Stimulated activated CD4-positive, alpha-beta T cell treated with anti-CD3 and anti-CD28 coated beads, Interleukin-4, amount 100 ng/mL, for 48 hours (primary cell): ENCODE data around the gene CDRT4.

Experiments
- DNase-seq, 2 donors: peaks; one replicate each; pipeline ENCODE4 v3.0.0-alpha.2; 2020; ENCODE audit warnings: low read depth in 2 of 2

The CDRT4 gene

DNA sequence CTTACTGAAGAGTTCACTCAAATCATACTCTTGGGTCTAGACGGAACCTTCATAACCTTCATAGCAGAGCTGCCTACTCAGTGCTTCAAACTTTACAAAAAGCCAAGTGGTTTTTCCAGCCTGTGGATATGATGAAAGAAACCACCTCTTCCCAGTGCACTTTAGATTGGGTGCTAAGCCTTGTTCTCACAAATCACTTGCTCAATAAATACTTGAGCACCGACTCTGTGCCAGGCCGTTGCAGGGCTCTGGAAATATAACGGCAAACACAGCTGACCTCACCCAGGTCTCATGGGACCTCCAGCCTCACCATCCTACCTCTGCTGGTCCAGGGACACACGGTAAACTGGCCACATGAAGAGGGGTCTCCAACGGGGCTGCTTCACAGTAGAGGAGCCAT, 35.7 kb downstream of the CDRT4 start:
- DNase-seq = no peak

DNA sequence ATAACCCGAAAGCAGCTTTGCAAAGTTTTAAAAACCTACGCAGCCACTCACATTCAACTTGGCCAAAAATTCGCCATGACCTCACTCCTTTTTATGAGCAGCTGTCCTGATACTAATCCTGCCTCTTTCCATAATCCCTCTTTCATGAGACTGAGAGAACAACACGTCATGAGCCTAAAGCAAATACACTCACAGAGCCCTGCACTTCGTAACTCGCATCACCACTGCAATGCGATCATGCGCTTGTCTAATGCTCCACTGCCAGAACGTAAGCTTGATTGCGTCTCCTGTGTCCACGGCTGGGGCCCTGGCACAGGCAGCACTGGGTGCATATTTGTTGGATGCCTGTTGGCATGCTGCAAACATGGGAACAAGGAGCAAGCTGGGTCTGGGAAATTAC, 36.2 kb downstream of the CDRT4 start:
- DNase-seq = no peak

DNA sequence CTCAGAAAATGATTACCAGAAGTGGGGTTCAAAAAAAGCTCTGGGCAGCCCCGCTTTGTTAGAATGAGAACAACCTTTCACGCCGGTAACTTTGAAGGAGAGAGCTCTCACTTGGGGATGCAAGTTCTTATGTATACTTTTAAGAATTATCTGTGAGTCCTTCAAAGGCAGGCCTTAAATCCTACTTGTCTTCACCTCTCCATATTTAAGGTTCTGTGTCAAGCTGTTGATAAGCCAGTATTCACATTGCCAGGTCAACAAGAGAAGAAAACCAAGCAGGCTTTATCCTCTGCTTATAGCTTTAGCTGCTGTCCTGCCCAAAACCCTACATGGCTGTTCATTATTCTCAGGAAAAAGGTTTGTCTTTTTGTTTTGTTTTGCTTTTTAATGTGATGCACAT, 42.9 kb downstream of the CDRT4 start:
- DNase-seq = no peak

DNA sequence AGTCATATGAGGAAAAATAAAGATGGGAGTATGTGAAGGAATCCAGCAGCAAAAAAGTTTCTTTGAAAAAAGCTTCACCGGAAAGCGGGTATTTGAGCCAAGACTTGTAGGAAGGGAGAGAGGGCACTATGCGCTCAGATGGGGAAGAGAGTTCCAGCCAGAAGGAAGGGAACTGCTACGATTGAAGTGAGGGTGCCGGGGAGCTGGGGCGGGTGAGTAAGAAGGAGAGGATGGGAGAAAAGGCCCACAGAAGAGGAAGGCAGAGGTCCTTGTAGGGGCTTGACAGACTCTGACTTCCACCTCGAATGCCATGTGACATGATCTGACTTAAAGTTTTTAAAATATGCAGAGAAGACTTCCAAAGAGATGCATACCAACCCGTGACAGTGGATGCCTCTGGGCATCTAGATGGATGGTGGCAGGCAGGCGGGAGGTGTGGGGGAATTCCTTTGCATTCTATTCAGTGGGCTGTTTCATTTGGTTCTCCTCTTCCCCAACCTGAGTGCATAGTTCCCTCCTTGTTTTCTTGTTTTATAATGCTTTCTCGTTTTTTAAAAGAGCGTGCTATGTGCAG, 44.9 kb downstream of the CDRT4 start:
- DNase-seq = no peak

DNA sequence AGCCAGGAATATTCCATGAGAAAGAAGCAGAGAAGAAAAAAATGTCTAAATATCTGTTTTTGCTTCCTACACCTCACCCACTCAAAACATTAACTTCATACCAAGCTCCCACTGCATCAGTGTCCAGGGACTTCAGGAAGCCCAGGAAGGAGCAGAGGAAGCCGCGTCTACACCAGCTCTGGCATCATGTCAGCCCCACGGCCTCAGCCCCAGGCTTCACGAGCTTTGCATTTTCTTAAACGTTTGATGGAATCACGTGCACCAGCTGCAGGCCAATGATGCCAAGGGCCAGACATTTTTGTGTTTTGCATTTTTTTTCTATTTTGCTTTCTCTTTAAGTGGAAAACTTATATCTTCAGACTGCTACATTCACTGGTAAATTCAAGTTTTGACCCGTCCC, 48.6 kb downstream of the CDRT4 start:
- no peak for DNase-seq

DNA sequence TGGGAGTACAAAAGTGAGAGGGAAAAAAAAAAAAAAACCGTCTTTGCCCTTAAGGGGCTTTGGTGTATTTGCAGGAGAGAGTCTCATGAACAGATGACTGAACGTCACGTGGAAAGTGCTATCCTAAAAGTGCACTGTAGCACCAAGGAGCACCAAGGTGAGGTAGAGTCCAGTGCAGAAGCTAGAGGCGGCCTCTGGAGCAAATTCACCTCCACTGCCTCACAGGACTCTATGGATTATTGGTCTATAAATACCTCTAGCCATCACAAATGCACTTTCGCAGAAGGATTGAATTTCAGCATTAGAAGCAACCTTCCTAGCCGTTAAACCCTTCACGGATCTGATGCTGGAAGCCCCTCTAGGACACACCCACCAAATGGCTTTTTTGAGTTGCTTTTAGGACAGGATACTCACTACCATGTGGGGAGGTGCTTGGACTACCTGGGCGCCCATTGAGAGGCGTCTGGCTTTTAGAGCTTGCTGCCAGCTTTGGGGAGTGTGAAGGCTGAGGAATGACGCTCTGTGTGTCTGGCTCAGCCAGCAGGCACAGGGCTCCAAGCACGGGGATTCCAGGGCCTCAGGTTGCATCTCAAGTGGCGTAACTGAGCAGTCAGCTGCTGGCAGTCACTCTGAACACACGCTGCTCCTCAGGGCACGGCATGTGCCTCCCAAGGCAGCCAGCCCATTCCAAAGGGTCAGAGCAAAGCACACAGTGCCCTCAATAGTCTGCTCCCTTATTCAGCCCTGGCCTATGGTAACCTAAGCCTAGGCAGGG, 52.7 kb downstream of the CDRT4 start:
- DNase-seq = no peak

DNA sequence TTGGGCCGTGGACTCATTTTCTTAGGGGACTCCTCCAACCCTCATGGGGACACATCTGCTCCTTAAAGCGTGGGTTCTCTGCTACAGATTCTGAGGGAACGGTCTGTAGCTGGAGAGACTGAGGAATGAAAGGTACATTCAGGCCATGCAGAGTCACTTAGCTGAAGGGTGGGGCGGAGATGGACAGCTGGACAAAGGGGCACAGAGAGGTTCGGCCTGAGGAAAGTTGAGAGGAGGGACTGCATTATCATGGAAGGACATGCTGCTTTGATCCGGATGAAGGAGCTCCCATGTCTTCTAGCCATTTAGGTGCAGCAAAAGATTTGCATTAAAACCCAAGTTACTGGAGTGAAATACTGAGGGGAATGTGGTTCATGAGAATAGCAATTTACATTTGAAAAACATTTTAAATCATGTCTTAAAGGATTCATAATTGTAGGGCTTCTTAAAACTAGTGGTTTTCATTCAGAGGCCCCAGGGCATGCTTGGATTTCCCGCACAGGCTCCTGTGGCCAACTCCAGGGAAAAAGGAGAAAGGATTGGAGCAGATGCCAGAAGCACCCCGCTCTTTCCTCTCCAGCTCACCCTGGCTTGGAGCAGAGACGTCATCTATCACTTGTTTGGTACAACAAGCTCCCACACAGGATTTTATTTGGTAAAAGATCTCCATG, 54.2 kb downstream of the CDRT4 start:
- DNase-seq = no peak

DNA sequence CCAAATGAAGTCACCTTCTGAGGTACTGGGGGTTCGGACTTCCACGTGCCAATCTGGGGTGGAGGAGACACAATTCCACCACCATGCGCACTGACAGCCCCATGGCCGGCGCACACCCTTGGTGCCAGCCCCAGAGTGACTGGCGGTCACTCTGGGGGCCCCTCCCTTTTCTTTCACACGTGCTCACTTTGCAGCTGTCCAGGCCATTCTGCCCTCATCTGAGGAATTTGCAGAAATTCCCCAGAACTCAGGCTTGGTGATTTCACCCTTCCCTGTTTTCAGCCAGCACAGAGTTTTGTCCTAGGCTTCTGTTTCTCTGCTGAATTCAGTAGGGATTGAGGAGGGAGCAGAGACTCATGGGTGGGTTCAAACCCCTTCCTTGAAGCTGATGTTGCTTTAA, 54.8 kb downstream of the CDRT4 start:
- no peak for DNase-seq

DNA sequence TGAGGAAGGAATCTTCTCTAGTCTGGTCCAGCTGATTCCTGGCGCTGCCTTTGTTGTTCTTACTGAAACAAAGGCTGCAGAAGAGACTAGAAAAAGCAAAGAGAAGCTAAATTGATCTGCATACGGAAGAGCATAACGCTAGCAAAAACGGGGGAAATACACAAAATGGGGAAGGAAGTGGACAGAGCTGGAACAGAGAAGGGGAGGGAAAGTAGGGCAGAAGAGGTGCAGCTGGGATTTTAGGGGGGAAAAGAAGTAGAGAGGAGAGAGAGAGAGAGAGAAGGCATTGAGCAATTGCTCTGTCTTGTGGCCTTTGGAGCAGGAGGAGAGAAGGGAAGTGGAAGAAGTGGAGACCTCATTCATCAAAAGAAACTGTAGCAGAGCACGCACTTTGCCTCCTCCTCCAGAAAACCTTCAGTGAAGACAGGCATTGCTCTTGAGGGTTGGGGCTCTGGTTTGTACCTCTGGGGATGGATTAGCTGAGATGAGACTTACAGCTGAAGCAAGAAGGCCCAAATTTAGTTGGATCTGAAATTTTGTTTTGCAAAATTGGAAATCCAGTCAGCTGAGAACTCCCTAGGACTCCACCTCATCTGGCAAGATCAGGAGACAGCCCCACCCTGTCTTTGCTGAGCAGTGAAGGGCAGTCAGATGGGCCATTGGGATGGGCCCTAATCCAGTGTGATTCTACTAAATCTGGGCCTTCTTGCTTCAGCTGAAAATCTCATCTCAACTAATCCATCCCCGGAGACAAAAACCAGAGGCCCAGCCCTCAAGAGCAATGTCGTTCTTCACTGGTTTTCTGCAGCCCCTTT, 55.8 kb downstream of the CDRT4 start:
- DNase-seq = no peak

DNA sequence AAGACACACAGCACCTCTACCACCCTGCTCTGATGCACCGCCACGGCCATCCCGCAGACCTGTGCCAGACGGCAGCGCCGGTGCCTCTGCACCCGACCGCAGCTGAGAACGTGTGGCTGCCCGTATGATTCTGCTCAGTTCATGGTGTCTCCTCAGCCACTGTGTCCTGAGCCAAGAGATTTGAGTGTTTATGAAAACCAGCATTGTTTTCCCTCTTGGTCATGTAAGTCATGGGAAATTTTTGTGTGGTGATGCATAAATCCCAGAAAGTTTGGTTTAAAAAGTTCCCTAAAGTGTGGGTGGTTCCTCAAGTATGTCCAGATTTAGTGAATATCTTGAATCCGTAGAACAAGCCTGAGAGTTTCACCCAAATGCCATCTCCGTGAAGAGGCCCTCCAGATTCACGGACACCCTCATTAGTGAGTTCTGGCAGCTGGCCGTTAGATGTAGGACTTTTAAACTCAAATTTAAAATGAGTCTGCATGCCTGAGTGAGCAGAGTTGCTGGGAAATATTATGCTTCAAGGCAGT, 57.6 kb downstream of the CDRT4 start:
- DNase-seq = no peak

DNA sequence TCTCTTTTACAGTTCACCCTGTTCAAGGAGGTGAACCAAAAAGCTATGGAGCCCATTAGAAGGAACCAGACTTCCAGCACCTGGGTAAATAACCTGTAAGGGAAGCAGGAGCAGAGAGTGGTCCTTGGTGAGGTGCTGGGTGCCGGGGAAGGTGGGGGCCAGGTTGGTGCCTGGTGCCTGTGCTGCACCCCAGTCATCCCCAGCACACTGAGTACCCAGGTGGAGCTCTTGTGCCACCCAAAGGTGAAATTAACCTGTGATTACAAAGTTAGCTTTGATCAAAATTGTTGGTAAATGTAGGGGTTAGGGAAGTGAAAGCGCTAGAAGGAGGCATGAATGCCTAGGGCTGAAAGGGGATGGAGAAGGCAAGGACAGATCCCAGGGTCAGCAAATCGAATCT, 58.6 kb downstream of the CDRT4 start:
- DNase-seq = no peak

DNA sequence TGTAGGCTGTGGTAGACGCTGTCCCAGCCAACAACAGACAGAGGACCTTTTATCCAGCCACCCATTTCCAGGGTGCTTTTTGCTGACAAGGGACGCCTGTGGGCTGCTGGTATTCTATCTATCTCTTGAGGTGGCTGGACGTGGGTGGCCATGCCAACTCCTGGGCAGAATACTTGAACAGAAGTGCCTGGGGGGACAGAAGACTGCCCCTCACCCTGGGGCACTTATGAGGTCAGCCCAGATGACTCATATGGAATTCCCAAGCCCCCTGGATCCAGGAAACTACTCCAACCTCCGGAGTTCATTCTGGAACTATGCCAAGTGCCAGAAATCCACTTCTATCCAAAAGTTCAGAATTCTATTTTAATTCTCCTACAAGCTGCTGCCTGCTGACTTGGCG, 61.3 kb downstream of the CDRT4 start:
- no peak for DNase-seq

DNA sequence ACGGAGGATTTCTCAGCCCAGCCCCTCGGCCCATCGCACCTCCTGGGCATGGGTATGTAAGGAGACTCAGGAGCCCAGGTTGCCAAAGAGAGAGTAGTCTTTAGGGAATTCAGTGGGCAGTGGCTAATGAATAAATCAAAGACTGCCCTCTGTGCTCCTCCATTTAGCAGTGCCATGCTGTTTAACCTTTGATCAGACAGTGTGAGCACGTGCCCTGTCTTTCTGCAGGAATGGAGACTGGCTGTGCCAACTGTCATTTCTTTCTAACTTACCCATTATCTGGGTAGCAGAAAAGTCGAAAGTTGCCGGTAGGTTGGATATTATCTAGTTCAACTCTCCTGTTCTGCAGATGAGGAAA, 62.4 kb downstream of the CDRT4 start:
- no peak for DNase-seq

DNA sequence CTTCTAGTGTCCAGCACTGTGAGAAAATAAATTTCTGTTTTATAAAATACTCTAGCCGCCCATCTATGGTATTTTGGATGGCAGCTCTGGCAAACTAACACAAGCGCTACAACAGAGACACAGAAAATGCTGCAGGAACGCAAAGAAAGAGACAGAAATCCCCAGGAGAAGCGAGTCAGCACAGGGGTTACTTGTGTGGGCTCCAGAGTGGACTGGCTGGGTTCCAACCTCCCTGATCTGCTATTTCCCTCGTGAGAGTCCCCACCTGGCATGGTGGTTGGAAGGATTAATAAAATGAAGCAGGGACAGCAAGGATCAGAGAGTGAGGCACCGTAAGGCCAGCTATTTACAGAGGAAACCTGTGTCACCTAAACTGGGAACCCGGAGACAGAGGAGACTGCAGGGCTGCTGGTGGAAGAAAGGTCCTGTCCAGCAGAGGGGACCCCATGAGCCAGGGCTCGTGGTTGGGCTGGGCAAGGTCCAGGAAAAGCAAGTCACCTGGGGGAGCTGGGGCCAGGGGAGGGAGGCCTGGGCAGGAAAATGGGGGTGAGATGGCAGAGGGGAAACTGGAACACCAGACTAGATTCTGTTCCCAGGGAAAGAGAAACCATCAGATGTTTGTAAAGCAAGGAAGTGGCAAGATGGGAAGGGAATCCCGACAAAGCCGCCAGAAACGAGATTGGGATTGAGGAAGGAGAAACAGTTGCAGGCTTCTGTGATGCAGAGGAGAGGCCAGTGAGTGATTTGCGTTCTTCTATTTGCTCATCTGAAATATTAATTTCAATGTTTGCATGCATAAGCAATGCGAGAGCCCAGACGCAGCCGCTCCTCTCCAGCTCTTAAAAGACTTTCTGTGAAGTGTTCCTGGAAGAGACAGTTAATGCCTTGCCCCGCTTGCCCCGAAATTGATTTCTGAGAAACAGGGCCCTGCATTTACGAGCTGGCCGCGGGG, 63.0 kb downstream of the CDRT4 start:
- no peak for DNase-seq

DNA sequence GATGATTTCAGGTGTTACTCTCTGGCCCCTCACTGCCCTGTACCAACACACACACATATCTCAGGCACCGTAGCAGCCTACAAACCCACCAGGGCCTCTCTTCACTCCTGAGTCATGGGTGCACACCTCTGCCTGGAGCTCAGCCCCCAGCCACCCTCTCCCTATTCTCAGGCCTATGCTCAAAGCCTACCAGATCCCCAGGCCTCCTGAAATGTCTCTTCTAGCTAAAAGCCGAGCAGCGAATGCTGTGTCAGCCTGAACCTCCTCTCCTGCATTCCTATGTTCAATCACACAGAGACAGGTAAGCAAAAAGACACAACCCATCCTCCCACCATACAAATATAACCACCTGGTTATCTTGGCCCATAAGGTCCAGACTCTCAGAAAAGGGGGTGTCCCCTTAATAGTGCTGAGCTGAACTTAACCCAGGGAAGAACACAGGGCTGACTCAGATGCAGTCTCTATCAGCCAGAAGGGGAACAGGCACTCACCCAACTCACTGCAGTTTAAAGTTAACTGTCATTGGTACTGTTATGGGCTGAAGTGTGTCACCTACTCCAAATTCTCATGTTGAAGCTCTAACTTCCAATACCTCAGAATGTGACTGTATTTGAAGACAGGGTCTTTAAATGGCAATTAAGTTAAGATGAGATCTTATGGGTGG, 64.0 kb downstream of the CDRT4 start:
- DNase-seq = no peak

DNA sequence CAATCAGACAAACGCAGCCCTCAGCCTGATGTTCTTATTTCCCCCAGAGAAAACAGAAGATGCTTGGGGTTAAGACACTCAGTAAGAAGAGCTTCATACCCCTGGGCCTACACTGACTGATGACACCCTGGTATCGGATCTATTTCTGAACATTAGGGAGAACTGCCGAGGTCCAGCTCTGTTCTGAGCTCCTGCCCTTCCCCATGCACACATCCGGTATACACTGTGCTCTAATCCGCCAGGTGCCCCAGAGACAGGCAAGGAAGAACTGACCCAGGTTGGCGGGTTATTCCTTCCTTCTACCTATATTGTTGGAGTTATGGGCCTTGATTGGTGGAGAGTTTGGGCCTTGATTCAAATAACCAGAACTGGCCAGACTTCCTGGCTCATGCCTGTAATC, 68.0 kb downstream of the CDRT4 start:
- no peak for DNase-seq

DNA sequence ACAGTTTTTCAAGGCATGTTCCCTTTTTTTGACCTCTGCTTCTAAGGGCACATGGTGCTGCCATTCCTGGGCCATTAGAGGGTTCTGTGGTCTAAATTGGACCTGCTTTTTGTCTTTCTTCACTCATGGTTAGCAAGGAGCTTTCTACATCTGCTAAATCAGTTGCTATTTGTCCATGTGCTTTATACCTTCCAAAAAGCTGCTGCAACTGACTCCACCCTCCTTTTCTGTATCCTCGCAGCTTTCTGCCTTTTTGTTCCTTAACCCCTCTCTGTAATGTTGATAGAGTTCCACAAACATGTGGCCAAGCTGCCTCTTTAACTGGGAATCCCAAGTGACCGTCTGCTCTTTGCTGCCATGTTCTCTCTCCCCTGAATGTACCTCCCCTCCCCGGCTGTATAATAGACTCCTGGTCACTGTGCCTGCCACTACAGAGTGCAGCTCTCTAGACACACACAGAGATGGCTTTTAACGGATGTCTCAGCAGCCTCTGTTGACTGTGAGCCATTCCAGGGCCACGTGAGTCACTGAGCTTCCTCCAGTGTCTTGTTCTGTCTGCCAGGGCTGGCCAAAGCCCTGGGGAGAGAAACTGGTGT, 68.6 kb downstream of the CDRT4 start:
- no peak for DNase-seq

DNA sequence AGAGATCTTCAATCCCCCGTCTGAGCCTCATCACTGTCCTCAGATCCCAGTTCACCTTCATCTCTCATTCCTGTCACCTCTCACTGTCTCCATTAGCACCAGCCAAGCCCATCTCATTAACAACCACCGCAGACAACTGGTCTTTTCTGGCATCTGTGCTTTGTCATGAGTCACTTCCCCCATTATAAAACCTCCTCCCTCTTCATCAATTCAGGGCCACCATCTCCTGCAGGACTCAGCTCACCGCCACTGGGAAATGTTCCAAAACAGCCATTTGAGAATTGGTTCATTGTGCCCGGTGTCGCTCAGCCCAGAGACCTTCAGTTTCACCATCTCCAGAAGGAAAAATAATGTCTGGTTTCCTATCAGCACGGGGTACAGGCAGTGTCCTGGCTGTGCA, 69.1 kb downstream of the CDRT4 start:
- no peak for DNase-seq

DNA sequence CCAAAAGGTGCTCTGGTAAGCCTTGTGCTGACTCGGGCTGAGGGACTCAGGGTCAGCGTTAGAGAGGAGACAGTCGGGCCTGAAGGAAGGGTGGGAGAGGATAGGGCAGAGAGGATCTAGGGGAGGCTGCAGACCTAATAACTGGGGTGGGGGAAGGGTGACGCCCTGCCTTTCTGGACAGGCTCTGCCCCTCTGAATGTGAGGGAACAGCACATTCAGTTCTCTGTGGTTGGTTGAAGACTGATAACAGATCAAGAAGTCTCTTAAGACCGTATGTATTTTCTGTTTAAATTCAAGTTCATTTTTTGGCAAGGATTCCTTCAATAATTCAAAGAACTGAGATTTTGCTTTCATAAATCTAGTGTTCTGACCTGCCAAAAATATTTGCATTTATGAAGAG, 69.8 kb downstream of the CDRT4 start:
- no peak for DNase-seq

DNA sequence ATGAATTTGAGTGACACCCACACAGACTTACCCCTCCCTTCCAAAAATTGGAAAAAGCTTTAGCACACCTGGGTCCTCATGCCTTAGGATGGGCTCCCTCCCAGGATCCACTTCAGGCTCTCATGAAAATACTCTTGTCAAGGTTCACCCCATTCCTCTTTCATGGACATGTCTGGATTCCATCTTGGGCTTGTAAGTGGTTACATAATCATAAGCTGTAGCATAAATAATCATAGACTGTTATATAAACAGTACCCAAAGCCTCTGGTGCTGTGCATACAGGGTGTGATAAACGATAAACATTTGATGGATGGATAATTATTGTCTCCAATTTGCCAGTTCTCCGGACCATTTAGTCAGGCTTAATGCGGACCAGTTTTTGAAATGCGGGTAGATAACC, 72.3 kb downstream of the CDRT4 start:
- no peak for DNase-seq
